Fibroblast of lung (primary cell): ENCODE data around the gene SYTL5. TPM values are rescaled to one million over a fixed set of nuclear protein-coding genes. Genes with fewer than 3 reads are reported as not detected.

Experiments used
- DNase-seq, 2 donors: peaks; one replicate each; pipeline versions ENCODE4 v3.0.0 to v3.0.0-alpha.2; 2010; ENCODE audit warnings: low read depth in 2 of 2
- H2AFZ ChIP-seq: 2 replicates; pipeline ENCODE4 v1.5.1; 2012; ENCODE audit warnings: low read length, control low read depth, inconsistent platforms
- H3K27ac ChIP-seq: 2 replicates; pipeline ENCODE4 v1.5.1; 2011; ENCODE audit warnings: low read length, control low read depth; ENCODE audit not compliant: insufficient read depth
- H3K27me3 ChIP-seq: 2 replicates; pipeline ENCODE4 v1.5.1; 2011; ENCODE audit warnings: mild to moderate bottlenecking, low read length; ENCODE audit not compliant: control insufficient read depth, insufficient read depth
- H3K36me3 ChIP-seq: 2 replicates; pipeline ENCODE4 v1.5.1; 2011; ENCODE audit warnings: low read length; ENCODE audit not compliant: control insufficient read depth, insufficient read depth
- H3K4me1 ChIP-seq: 2 replicates; pipeline ENCODE4 v1.5.1; 2011; ENCODE audit warnings: low read length; ENCODE audit not compliant: control insufficient read depth, insufficient read depth; ENCODE audit errors: extremely low read depth
- H3K4me2 ChIP-seq: 2 replicates; pipeline ENCODE4 v1.5.1; 2011; ENCODE audit warnings: low read length, control low read depth; ENCODE audit not compliant: insufficient read depth; ENCODE audit errors: extremely low read depth
- H3K4me3 ChIP-seq, 4 experiments: fragments of 200-600 bp in 1 of 4; sonication (generic) in 1 of 4; replicated peaks in 1 of 4; 2 replicates each; pipeline ENCODE4 v1.5.1; 2011 to 2016; ENCODE audit warnings: low read length in 4 of 4, low read depth in 3 of 4, mild to moderate bottlenecking in 3 of 4, control low read depth in 2 of 4, inconsistent platforms in 1 of 4, mixed read lengths in 1 of 4; ENCODE audit not compliant: insufficient read depth in 1 of 4; ENCODE audit errors: control extremely low read depth in 1 of 4
- H3K79me2 ChIP-seq: 2 replicates; pipeline ENCODE4 v1.5.1; 2012; ENCODE audit warnings: mild to moderate bottlenecking, low read length, inconsistent platforms; ENCODE audit not compliant: control insufficient read depth, insufficient read depth
- H3K9ac ChIP-seq: 2 replicates; pipeline ENCODE4 v1.5.1; 2011; ENCODE audit warnings: mild to moderate bottlenecking, low read length, control low read depth; ENCODE audit not compliant: insufficient read depth
- H3K9me3 ChIP-seq: 2 replicates; pipeline ENCODE4 v1.5.1; 2012; ENCODE audit warnings: low read depth, low read length; ENCODE audit not compliant: control insufficient read depth, insufficient read depth
- H4K20me1 ChIP-seq: 2 replicates; pipeline ENCODE4 v1.5.1; 2011; ENCODE audit warnings: low read length; ENCODE audit not compliant: control insufficient read depth, insufficient read depth; ENCODE audit errors: extremely low read depth
- CTCF ChIP-seq, 2 donors: IDR thresholded peaks in 1 of 2; conservative IDR thresholded peaks in 1 of 2; 1 replicate in 1 of 2; 2 replicates in 1 of 2; pipeline ENCODE4 v1.5.1; 2011 to 2012; ENCODE audit warnings: low read length in 2 of 2, control low read depth in 1 of 2, inconsistent platforms in 1 of 2, low read depth in 1 of 2, mild to moderate bottlenecking in 1 of 2
- EZH2 ChIP-seq: IDR thresholded peaks from 2 replicates; pipeline ENCODE4 v1.5.1; 2012; ENCODE audit warnings: low read length, control low read depth, mild to moderate bottlenecking; ENCODE audit errors: missing control alignments
- polyA plus RNA-seq, 2 donors: library from polyadenylated mRNA; depleted of rRNA in 1 of 2; stranded (reverse) in 1 of 2; unstranded in 1 of 2; fragments of >200 nt; gene quantifications; 2 replicates each; pipeline ENCODE4 v1.2.1, GENCODE V29; 2011 to 2012; ENCODE audit warnings: missing spikeins in 1 of 2
- total RNA-seq: library from RNA; depleted of rRNA; stranded (reverse); fragments of >200 nt; gene quantifications from 2 replicates; pipeline ENCODE4 v1.2.1, GENCODE V29; 2014

SYTL5 gene
- total and polyA plus RNA-seq, 2 donors (not counting 1 experiment from before 2014, with no cell fraction given), result 0.27 to 1.5 TPM

- peak; percentile 50 to 81 for DNase-seq
- H3K36me3 ChIP-seq, result no peaks in the 10 kb centered on the region
- H4K20me1 ChIP-seq, result no peaks in the 10 kb centered on the region
- H3K9ac ChIP-seq, result no peak overlapping the region
- no peaks in the 10 kb centered on the region for H3K27me3 ChIP-seq
- H3K4me3 ChIP-seq, result no peak overlapping the region
- H2AFZ ChIP-seq, result no peak overlapping the region
- H3K4me1 ChIP-seq, result no peaks in the 10 kb centered on the region
- no peak overlapping the region for H3K4me2 ChIP-seq
- no peaks in the 10 kb centered on the region for H3K9me3 ChIP-seq
- no peaks in the 10 kb centered on the region for H3K79me2 ChIP-seq
- H3K27ac ChIP-seq, result no peak overlapping the region
- no peak for TF ChIP-seq CTCF (conservative IDR thresholded peaks at IDR 0.05 in 1 of 2, IDR thresholded peaks at IDR 0.05 in 1 of 2; ENCODE audit: low read depth in 1 of 2, low read length in 2 of 2)
- no peak for TF ChIP-seq EZH2
These were observed 7.6 kb upstream of the SYTL5 start for GRCh38 chrX:37998586-37999262.

- H3K79me2 ChIP-seq, result no peaks in the 10 kb centered on the region
- H3K27me3 ChIP-seq, result no peaks in the 10 kb centered on the region
- no peaks in the 10 kb centered on the region for H3K9me3 ChIP-seq
- TF ChIP-seq EZH2 (no peak), CTCF (conservative IDR thresholded peaks at IDR 0.05 in 1 of 2, IDR thresholded peaks at IDR 0.05 in 1 of 2; ENCODE audit: low read depth in 1 of 2, low read length in 2 of 2) (no peak)
- no peaks in the 10 kb centered on the region for H4K20me1 ChIP-seq
- no peaks in the 10 kb centered on the region for H3K36me3 ChIP-seq
- H2AFZ ChIP-seq, result no peak overlapping the region
- H3K27ac ChIP-seq, result no peak overlapping the region
- no peak overlapping the region for H3K9ac ChIP-seq
- DNase-seq, result no peak
- no peaks in the 10 kb centered on the region for H3K4me1 ChIP-seq
- H3K4me3 ChIP-seq, result no peak overlapping the region
- H3K4me2 ChIP-seq, result no peak overlapping the region
These were observed 5.6 kb upstream of the SYTL5 start for GRCh38 chrX:38000706-38001105.

GRCh38 chrX:38004046-38004445 is 2.3 kb upstream of the SYTL5 start:
- no peak for DNase-seq
- TF ChIP-seq EZH2 (no peak), CTCF (conservative IDR thresholded peaks at IDR 0.05 in 1 of 2, IDR thresholded peaks at IDR 0.05 in 1 of 2; ENCODE audit: low read depth in 1 of 2, low read length in 2 of 2) (no peak)

More at GRCh38 chrX:38004046-38004445, 2.3 kb upstream of the SYTL5 start:
- Histone ChIP-seq H3K79me2 (no peaks in the 10 kb centered on the region), H3K9ac (no peak overlapping the region), H3K27ac (no peak overlapping the region), H4K20me1 (no peaks in the 10 kb centered on the region), H2AFZ (no peak overlapping the region), H3K9me3 (no peaks in the 10 kb centered on the region), H3K27me3 (no peaks in the 10 kb centered on the region), H3K4me3 (no peak overlapping the region), H3K4me2 (no peak overlapping the region), H3K36me3 (no peaks in the 10 kb centered on the region), H3K4me1 (no peaks in the 10 kb centered on the region)
